Stimulated activated CD8-positive, alpha-beta memory T cell treated with anti-CD3 and anti-CD28 coated beads, Interleukin-7, amount 100 ng/mL, for 24 hours (primary cell): ENCODE data around the gene AADACL3.
"Not testable (repeated sequence)": the region's sequence is repeated elsewhere in the genome, so short reads cannot be mapped to it uniquely, and the experiment has no call there.

Experiments
- DNase-seq: peaks from one replicate; pipeline ENCODE4 v3.0.0-alpha.2; 2020; ENCODE audit warnings: low read depth

AADACL3 gene

DNA sequence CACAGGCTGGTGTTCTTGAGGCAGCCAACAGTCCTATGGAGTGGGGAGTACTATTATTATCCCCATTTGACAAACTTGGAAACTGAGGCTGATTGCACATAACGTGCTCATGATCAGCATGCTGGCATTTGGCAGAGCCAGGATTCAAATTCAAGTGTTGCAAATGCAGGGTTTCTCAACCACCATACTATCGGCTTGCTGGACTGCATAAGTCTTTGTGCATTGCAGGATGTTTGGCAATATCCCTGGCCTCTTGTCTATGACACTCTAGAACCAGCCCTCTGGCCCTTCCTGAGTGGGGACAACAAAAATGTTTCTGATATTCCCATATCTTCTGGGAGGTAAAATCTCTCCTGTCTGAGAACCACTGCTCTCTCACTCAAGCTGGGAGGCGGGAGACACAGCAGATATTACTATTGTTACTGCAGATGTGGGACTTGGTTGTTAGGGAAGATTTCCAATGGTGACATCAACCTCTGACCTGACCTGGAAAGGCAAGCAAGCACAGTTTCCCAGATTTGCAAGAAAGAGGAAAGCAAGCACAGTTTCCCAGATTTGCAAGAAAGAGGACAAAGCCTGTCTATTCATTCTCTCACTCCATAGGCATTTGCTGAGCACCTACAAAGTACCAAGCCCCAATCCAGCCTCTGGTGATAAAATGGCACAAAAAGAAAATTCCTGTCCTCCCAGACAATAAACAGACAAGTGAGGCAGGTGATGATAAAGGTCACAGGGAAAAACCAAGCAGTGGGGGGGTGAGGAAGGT, 1.0 kb upstream of the AADACL3 start:
- no peak for DNase-seq

DNA sequence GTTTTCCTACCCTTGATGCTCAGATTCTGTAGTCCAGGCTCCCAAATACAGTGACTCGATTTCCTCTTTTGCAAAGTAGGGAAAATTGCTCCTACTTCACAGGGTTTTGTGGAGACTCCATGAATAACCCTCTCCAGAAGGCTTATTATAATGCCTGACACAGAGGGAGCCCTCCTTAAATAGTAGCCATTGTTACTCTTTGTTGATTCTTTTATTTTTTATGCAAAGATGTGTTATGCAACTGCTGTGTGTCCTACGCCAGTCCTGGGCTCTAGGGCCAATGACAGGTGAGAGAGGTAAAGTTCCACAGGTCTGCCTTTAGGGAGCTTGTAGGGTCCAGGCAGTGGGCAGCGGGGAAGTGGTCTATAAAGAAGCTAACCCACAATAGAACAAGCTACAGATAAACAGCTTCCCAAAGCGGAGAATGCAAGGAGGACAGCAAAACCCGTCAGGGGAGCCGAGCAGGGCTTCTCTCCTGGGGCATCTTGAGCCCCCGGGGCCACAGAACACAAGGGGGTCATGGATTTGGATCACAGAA, 1.5 kb downstream of the AADACL3 start:
- DNase-seq: no peak

DNA sequence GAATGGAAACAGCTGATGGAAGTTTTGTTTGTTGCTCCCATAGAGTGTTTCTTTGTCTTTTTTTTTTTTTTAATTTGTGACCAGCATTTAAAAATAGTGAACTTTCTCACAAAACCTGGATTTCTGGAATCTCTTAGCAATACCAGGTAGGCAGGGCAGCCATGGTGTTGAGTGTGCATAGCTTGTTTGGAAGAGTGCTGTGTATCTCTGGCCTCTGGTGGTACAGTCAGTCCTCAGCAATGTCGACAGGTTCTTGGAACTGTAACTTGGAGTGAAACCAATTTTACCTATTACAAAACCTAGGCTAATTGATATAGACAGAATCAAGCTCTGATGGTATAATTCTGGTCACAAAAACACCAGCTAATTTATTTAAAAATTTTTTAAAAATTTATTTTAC, 6.7 kb downstream of the AADACL3 start:
- no peak for DNase-seq

DNA sequence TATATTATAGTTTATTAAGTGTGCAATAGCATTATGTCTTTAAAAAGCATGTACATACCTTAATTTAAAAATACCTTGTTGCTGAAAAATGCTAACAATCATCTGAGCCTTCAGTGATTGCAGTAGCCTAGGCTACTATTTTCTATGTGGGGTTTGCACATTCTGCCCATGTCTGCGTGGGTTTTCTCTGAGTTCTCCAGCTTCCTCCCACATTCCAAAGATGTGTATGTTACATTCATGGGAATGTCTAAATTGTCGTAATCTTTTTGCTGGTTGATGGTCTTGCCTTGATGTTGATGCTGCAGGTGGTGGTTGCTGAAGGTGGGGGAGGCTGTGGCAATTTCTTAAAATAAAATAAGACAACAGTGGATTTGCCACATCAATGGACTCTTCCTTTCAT, 12.5 kb downstream of the AADACL3 start:
- DNase-seq: no peak

DNA sequence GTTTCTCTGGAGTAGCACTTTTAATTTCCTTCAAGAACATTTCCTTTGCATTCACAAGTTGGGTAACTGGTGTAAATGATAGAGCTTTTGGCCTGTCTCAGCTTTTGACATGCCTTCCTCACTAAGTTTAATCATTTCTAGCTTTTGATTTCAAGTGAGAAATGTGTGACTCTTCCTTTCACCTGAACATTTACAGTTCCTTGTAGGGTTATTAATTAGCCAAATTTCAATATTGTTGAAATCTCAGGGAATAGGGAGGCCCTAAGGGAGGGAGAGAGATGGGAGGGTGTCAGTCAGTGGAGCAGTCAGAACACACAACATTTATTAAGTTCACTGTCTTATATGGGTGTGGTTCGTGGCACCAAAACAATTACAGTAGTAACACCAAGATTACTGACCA, 14.2 kb downstream of the AADACL3 start:
- DNase-seq: no peak

DNA sequence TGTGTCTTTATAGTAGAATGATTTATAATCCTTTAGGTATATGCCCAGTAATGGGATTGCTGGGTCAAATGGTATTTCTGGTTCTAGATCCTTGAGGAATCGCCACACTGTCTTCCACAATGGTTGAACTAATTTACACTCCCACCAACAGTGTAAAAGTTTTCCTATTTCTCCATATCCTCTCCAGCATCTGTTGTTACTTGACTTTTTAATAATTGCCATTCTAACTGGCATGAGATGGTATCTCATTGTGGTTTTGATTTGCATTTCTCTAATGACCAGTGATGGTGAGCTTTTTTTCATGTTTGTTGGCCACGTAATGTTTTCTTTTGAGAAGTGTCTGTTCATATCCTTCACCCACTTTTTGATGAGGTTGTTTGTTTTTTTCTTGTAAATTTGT, 15.2 kb downstream of the AADACL3 start:
- DNase-seq: not testable (repeated sequence)

DNA sequence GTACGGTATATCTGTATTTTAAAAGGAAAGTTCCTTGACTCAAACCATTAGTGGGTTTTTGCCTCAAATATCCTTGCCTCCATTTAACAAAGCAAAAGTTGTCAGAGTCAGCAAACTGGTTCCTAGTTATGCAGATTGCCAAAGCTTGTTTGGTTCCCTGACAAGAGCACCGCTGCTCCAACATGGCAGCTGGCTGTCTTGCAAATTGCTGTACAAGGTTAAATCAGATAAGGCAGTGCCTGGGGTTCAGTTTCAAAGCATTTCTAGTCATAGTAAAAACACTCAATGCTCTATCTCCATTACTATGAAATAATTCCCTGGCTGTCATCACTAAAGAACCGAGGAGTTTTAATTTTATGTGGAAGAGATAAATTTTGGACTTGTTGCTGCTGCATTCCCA, 18.7 kb downstream of the AADACL3 start:
- DNase-seq: no peak

DNA sequence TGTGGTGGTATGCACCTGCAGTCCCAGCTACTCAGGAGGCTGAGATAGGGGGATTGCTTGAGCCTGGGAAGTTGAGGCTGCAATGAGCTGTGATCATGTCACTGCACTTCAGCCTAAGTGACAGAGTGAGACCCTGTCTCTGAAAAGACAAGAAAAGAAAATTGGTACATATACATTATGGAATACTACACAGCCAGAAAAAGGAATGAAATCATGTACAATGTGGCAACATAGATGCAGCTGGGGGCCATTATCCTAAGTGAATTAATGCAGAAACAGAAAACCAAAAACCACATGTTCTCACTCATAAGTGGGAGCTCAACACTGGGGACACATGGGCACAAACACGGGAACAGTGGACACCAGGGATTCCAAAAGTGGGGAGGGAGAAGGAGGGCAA, 23.0 kb downstream of the AADACL3 start:
- no peak for DNase-seq

DNA sequence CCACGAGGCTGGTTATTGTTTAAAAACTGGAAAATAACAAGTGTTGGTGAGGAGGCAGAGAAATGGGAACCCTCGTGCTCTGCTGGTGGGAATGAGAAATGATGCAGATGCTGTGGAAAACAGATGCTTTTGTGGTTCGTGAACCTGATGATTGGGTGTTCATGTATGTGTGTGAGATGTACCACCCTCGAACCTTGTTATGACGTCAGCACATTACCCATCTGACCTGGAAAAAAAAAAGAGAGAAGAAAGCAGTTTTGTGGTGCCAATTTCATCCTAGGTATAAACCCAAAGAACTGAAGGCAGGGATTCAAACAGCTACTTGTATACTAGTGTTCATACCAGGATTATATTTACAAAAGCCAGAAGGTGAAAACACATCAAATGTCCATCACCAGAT, 23.7 kb downstream of the AADACL3 start:
- no peak for DNase-seq

DNA sequence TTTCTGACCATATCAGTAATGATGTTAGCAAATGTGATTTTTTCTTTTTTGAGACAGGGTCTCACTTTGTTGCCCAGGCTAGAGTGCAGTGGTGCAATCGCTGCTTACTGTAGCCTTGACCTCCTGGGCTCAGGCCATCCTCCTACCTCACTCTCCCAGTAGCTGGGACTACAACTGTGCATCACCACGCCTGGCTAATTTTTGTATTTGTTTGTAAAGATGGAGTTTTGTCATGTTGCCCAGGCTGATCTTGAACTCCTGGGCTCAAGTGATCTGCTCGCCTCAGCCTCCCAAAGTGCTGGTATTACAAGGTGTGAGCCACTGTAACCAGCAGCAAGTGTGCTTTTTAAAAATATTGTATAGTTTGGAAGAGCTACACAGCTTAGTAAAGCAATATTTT, 26.0 kb downstream of the AADACL3 start:
- no peak for DNase-seq

DNA sequence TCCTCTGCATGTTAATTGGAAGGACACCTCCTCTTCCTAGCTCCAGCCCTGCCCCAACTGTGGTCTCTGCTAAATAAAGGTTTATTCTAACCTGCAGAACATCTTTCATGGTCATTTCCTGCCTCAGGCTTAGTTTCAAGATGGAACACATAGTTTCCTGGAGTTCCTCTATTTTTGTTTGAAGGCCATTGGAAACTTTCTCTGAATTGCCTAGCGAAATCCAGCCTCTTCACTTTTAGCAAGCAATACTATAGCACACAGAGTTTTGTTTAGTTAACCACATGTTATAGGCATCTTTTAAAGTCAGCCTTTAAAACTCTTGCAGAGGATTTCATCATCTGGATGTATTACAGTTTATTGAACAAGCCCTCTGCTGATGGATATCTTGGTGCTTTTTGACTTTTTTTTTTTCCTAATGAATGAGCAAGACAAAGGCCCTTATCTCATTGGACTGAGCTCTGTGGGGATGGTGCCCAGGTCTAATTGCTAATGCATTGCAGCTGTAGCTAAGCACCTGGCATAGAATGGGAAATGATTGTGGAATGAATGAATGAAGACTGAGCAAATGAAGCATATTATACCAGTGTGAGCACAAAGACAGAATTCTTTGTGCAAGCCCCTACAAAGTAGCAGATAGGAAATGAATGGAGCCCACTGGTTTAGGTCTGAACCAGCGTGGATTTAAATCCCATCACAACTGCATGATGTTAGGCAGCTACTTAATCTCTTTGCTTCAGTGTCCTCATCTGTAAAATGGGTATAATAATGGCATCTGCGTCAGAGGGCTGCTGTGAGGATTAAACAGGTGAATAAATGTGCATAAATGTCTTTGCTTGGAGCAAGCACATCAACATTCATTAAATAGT, 29.4 kb downstream of the AADACL3 start:
- DNase-seq: no peak

DNA sequence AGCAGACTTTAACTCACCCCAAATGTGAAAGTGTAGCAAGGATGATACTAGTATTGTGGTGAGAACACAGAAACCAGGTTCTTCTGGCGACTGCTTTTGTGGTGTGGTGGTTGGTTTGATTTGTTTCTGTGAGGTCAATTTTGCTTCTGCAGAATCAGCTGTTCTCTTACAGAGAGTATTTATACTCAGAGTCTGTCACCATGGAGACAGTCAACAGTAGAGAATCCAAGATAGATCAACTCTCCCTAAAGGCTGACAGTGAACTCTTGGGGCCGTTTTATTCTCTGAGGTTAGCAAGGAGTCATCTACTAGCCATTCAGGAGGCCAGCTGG, 30.0 kb downstream of the AADACL3 start, which contains the start of gene CFAP107:
Gene CFAP107, plus strand, starts transcription at position 209 of the 332 bp plus-strand sequence. CDS start 231 bp downstream, outside the sequence.
- no peak for DNase-seq

DNA sequence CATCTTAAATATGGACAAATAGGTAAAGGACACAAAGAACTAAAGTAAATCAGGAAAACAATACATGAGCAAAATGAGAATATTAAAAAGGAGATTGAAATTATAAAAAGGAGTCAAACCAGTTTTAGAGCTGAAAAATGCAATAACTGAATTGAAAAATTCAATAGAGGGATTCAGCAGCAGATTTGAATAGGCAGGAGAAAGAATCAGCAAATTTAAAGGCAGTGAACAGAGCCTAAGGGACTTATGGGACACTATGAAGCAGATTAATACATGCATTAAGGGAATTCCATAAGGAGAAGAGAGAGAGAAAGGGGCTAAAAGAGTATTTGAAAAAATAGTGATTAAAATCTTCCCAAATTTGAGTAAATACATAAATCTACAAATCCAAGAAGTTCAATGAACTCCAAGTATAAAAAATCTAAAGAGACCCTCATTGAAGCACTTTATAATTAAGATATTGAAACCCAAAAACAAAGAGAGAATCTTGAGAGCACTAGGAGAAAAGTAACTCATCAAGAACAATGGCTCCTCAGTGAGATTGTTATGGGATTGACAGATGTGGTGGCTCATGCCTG, 33.0 kb downstream of the AADACL3 start:
- DNase-seq: no peak

DNA sequence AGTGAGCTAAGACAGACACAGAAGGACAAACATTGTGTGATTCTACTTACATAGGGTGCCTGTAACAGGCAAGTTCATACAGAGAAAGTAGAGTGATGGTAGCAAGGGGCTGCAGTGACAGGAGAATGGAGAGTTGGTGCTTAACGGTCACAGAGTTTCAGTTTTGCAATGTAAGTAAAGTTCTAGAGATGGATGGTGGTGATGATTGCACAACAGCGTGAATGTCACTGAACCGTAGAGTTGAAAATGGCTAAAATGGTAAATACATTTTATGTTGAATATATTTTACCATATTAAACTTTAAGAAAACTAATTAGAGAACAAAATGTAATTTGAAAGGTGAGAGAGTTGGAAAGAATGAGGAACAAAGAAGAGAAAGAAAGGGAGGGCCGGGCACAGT, 38.8 kb downstream of the AADACL3 start:
- DNase-seq: no peak

DNA sequence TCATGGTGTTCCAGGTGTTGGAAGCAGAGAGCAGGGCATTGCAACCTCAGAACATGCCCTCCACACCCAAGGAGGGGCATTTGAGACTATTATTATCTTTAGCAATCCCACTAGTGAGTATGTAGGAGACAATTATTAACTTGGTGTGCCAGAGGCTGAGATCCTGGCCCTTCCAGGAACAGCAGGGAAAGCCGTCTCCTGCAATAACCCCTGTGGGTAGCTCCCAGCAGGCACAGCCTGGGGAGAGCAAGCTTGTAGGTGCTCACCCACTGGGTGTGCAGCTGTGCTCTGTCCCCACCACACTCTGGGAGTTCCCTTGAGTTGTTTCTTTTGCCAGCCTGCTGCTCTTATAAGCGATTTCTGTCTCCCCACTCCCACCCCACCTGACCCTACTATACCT, 40.4 kb downstream of the AADACL3 start:
- DNase-seq: no peak

DNA sequence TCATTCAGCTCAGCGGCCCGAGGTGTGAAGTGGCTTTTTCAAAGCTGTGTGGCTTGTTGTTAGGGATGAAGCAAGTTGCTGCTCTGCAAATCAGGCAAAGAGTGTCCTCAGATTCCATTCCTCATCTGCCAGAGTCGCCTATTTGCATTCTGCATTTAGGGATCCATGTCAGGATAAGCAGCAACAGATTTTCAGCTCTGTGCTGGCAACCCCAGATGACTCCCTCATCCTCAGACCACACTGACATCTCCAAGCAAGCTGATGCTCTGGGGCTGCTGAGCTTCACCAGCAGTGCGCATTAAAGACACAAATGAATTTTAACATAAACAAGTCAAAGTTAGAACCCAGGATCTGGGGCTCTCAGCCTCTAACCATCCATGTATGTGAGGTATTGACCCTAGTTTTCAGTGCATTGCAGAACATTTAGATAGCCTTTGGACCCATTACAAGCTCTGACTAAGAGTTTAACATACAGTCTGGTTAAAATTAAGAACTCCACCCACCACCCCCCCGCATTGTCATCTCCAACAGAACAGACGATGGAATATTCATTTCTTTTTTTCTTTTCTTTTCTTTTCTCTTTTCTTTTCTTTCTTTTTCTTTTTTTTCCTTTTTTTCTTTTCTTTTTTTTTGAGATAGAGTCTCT, 41.0 kb downstream of the AADACL3 start:
- no peak for DNase-seq

DNA sequence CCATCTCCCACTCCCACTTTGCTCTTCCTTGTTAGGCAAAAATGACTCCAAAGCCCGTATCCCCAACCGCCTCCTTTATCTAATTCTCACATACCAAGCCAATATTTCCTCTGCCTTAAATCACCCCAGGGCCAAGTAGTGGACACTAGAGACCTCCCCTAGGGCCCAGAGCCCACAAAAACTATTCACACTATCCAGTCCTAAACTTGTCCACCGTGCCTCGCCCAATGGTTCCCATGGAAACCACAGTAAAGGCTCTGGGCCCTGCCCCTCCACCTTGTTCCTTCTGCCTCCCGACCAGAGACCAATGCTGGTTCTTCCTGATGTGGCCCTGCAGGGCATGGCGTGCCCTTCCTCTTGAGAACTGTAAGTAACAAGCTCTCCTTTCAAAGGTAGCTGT, 41.9 kb downstream of the AADACL3 start:
- no peak for DNase-seq

DNA sequence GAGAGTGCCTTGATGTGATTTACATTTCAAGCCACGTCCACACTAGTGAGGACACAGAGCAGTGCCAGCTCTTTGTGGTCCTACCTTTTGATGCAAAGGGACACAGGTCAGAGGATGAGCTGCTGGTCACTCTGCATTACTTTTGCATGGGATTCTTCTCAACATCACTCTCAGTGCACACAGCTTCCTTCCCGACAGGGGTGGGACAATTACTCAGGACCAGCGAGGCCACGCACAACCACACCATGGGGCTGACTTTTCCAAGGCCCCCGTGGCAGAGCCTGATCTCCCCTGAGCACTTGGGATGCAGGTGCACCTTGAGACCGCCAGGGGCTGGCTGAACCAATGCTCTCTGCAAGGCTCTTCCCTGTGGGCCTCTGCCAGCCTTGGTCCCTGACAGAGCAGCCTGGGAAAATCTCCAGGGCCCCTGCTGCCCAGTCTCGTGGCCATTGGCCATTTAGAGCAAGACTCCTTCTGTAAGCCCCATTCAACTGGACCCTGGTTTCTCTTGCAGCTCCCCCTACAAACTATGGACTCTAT, 44.4 kb downstream of the AADACL3 start:
- no peak for DNase-seq

DNA sequence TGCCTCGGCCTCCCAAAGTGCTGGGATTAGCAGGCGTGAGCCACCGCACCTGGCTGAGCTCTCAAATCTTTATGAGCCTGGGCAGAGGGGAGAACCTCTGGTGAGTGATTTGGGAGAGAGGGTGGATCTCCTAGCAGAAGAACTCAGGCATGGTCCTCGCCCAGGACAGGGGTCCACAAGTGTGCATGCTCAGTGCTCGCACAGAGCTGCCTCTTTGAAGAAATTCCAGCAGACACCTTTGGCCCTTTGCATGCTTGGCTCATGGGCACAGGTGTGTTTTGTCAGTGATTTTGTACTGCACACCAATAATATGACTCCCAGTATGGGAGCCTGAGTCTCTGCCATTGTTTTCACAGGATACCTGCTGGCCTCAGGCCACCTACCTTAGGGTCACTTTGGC, 45.9 kb downstream of the AADACL3 start:
- no peak for DNase-seq

DNA sequence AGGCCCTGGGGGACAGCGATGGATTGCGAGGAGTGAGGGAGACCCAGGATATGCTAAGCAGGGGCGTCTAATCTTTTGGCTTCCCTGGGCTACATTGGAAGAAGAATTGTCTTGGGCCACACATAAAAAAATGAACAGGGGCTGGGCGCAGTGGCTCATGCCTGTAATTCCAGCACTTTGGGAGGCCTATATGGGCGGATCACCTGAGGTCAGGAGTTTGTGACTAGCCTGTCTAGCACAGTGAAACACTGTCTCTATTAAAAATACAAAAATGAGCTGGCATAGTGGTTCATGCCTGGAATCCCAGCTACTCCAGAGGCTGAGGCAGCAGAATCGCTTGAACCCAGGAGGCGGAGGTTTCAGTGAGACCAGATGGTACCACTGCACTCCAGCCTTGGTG, 46.9 kb downstream of the AADACL3 start:
- DNase-seq: no peak

DNA sequence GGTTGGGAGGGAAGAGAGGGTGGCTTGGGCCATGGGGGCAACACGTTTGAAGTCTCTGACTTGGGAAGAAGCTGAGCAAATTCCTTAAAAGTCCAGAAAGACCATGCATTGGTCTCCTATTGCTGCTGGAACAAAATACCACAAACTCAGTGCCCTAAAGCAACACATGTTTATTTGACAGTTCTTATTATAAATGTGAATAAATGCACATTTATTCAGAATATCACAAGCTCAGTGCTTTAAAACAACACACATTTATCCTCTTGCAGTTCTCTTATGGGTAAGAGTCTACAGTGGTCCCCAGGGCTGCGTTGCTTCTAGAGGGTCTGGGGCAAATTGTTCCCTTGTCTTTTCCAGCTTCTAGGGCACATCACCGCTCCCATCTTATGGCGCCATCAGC, 47.6 kb downstream of the AADACL3 start:
- DNase-seq: no peak

DNA sequence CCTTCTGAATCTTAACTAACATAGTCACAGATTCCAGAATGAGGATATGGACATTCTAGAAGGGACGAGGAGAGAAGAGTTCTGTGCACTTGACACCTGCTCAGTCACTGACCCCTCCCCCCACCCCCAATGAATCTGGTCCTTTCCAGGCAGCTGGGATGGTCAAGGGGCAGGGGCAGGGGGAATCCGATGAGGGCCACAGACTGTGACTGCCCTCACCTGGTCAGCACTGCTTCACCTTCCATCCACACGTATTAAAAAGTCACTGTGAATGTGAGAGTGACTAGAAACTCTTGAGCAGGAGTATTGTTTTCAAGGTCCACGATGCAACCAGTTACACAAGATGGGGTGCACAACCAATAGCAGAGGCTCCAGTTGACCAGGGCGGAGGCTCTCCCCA, 48.1 kb downstream of the AADACL3 start:
- DNase-seq: no peak
